Naive thymus-derived CD4-positive, alpha-beta T cell (primary cell): Measurements from ENCODE around the gene TRAIP. TPM values are rescaled to one million over a fixed set of nuclear protein-coding genes. Genes with fewer than 3 reads are reported as not detected.

Source experiments
- ATAC-seq: fragments of 150-1000 bp; cut with Tn5 transposase; 2 replicates; pipeline ENCODE4 v1.10.0; 2021; ENCODE audit warnings: mild to moderate bottlenecking, moderate library complexity
- CTCF ChIA-PET: fragments of 350-600 bp; sonication (Branson Sonifier 250); formaldehyde crosslinking; loops from one replicate; lab custom pipeline; 2021; ENCODE audit warnings: antibody characterized with exemption; lab: Charles Lee
- POLR2A ChIA-PET: fragments of 350-600 bp; sonication (Branson Sonifier 250); formaldehyde crosslinking; loops from one replicate; lab custom pipeline; 2021; ENCODE audit warnings: antibody characterized with exemption, inconsistent platforms; lab: Charles Lee
- DNase-seq, 9 donors: peaks; one replicate each; pipeline versions ENCODE4 v3.0.0 to v3.0.0-alpha.2; 2020 to 2022; ENCODE audit warnings: mixed read lengths in 1 of 9
- H3K27ac ChIP-seq: one replicate; pipeline ENCODE4 v1.7.0; 2013; ENCODE audit warnings: mild to moderate bottlenecking, low read depth, low read length, moderate library complexity
- H3K27me3 ChIP-seq, 2 donors: one replicate each; pipeline ENCODE4 v1.7.0; 2013; ENCODE audit warnings: low read length in 2 of 2, mild to moderate bottlenecking in 2 of 2, moderate library complexity in 2 of 2; ENCODE audit not compliant: control insufficient read depth in 2 of 2, insufficient read depth in 2 of 2
- H3K36me3 ChIP-seq, 3 experiments: 1 replicate in 2 of 3; 2 replicates in 1 of 3; pipeline ENCODE4 v1.7.0; 2013; ENCODE audit warnings: low read length in 3 of 3, mild to moderate bottlenecking in 3 of 3, moderate library complexity in 1 of 3; ENCODE audit not compliant: insufficient read depth in 3 of 3, control insufficient read depth in 2 of 3
- H3K4me1 ChIP-seq, 2 donors: one replicate each; pipeline ENCODE4 v1.7.0; 2013; ENCODE audit warnings: low read length in 2 of 2, mild to moderate bottlenecking in 2 of 2, moderate library complexity in 1 of 2; ENCODE audit not compliant: control insufficient read depth in 2 of 2, insufficient read depth in 2 of 2
- H3K4me3 ChIP-seq: 2 replicates; pipeline ENCODE4 v1.7.0; 2013; ENCODE audit warnings: mild to moderate bottlenecking, low read length
- H3K9me3 ChIP-seq, 3 experiments: 1 replicate in 2 of 3; 2 replicates in 1 of 3; pipeline ENCODE4 v1.7.0; 2013; ENCODE audit warnings: low read length in 3 of 3; ENCODE audit not compliant: control insufficient read depth in 2 of 3
- H3K27ac Mint-ChIP-seq, 9 donors: one replicate each; pipeline ENCODE4 v1.8.0; 2020 to 2022; ENCODE audit warnings: mixed read lengths in 9 of 9, mild to moderate bottlenecking in 8 of 9, moderate library complexity in 5 of 9, inconsistent platforms in 2 of 9
- H3K27me3 Mint-ChIP-seq, 5 donors: one replicate each; pipeline ENCODE4 v1.8.0; 2021 to 2022; ENCODE audit warnings: mixed read lengths in 5 of 5, mild to moderate bottlenecking in 1 of 5
- H3K36me3 Mint-ChIP-seq, 5 donors: one replicate each; pipeline ENCODE4 v1.8.0; 2020 to 2022; ENCODE audit warnings: mixed read lengths in 5 of 5, mild to moderate bottlenecking in 3 of 5, inconsistent platforms in 1 of 5
- H3K4me1 Mint-ChIP-seq, 7 donors: one replicate each; pipeline ENCODE4 v1.8.0; 2020 to 2022; ENCODE audit warnings: mixed read lengths in 7 of 7, mild to moderate bottlenecking in 3 of 7, inconsistent platforms in 1 of 7
- H3K4me3 Mint-ChIP-seq, 10 donors: one replicate each; pipeline ENCODE4 v1.8.0; 2020 to 2022; ENCODE audit warnings: mild to moderate bottlenecking in 10 of 10, mixed read lengths in 10 of 10, moderate library complexity in 6 of 10, inconsistent platforms in 2 of 10
- H3K9me3 Mint-ChIP-seq, 11 donors: one replicate each; pipeline ENCODE4 v1.8.0; 2020 to 2022; ENCODE audit warnings: mixed read lengths in 11 of 11, mild to moderate bottlenecking in 4 of 11, inconsistent platforms in 1 of 11, moderate library complexity in 1 of 11
- intact Hi-C, 2 donors: fragments of 100-400 bp; cut with micrococcal nuclease; formaldehyde crosslinking; loops; one replicate each; pipeline ENCODE4 v1.15.1; 2023
- polyA plus RNA-seq, 2 donors: library from polyadenylated mRNA; unstranded; fragments of 300-500 nt; fragmentation: Illumina TruSeq; gene quantifications; one replicate each; pipeline ENCODE4 v1.2.3, GENCODE V29; 2021
- total RNA-seq, 6 experiments: library from RNA in 5 of 6; stranded (reverse) in 5 of 6; gene quantifications; 1 replicate in 5 of 6; 2 replicates in 1 of 6; pipeline ENCODE4 v1.2.3 and lab custom pipeline; 2021 to 2026

Gene TRAIP
- total and polyA plus RNA-seq, 7 experiments from 2014 or later: 2.7 to 22.5 (median 5.5) TPM

DNA sequence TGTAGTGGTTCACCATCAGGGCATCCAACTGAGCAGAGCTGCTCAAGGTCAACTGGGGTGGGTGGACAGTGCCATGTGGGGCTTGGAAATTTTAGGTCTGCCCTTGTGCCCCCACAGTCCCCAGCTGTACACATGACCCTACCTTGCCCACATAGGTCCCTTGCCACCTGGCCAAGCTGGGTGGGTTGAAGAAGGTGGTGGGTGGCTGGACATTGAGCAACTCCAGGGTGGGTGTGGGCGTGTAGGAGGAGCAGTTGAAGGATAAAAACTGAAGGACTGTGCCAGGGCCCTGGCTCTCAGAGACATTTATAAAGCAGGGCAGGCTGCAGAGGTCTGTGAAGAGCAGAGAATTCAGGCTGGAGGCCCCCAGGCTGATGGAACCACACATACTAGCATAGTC, 57.3 kb downstream of the TRAIP start:
- Mint-ChIP-seq H3K9me3 (no peaks in the 10 kb centered on the region), H3K36me3 (peaks cover 0 to 2% (median 0%) of the 10 kb centered on the region in 5 donors), H3K4me1 (peaks cover 8 to 12% (median 10%) of the 10 kb centered on the region in 7 donors), H3K27ac (no peak overlapping the region), H3K27me3 (peaks cover 0 to 28% (median 0%) of the 10 kb centered on the region in 5 donors), H3K4me3 (no peak overlapping the region)
- Histone ChIP-seq H3K36me3 (peaks cover 0 to 3% (median 0%) of the 10 kb centered on the region in 3 experiments), H3K27ac (no peak overlapping the region), H3K27me3 (no peaks in the 10 kb centered on the region), H3K4me1 (peaks cover 0 to 5% of the 10 kb centered on the region in 2 donors), H3K9me3 (no peaks in the 10 kb centered on the region), H3K4me3 (no peak overlapping the region)
- ATAC-seq (no peak), DNase-seq (no peak)
- intact Hi-C loops: no loop called here
- CTCF ChIA-PET: interaction anchor here (12.8 kb wide), 1 partner anchor 40 kb away, joined by 181 read pairs; no protein-coding TSS in a partner anchor
- POLR2A ChIA-PET: interaction anchor here (5.4 kb wide), 1 partner anchor 40 kb away, joined by 59 read pairs; no protein-coding TSS in a partner anchor

DNA sequence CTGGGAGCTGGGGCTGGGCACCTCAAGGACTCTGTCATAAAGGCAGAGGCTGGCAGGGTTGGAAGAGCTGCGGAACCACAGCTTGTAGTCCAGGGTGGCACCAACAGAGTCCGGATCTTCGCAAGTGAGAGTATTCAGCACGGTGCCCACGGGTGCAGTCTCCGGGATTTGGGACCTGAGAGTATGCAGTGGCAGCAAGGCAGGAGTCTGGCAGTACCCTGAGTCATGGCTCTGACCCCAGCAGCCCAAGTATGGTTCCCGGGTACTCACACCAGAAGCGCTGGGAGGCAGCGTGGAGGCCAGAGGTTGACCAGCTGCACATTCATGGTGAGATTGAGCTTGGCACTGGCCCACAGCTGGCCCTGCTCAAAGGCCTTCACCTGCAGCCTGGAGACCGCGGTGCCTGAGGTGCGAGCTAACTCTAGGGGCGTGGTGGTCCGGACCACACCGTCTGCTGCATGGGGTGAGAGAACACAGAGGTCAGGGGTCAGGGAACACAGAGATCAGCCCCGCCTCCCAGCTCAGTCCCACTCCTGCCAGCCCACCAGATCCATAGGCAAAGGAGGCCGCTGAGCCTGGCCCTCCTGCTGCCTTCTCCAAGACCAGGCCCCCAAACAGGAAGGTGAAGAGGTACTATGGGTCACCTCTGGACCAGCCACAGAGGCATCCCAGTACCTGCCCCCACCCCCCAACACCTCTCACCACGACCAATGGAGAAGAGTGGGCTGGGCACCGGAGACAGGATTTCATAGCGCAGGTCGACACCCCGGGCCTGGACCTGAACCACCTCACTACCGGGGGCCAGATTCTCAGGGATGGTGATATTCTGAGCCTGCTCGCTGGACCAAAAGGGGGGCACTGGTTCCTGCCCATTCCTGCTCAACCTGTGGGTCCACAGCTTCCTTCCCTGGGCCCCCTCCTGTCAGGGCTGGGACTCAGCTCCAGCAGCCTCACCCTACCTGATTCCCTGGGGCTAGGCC, 61.1 kb downstream of the TRAIP start:
- Histone ChIP-seq H3K27me3 (no peaks in the 10 kb centered on the region), H3K4me3 (no peak overlapping the region), H3K27ac (no peak overlapping the region), H3K9me3 (no peaks in the 10 kb centered on the region), H3K36me3 (no peaks in the 10 kb centered on the region), H3K4me1 (no peaks in the 10 kb centered on the region)
- Mint-ChIP-seq H3K36me3 (no peaks in the 10 kb centered on the region), H3K4me1 (peaks cover 0 to 4% (median 2%) of the 10 kb centered on the region in 7 donors), H3K9me3 (no peaks in the 10 kb centered on the region), H3K4me3 (no peak overlapping the region), H3K27me3 (peaks cover 0 to 13% (median 0%) of the 10 kb centered on the region in 5 donors), H3K27ac (peak overlapping the region in 1 of 9 donors; percentile 27)
- CTCF ChIA-PET: interaction anchor here (1.6 to 1.8 kb wide), 2 partner anchors 8 to 44 kb away, joined by 4 to 5 read pairs; partner anchors contain the start of gene INKA1
- no peak for ATAC-seq
- POLR2A ChIA-PET: no interaction called here
- no peak for DNase-seq
- intact Hi-C loops: no loop called here

DNA sequence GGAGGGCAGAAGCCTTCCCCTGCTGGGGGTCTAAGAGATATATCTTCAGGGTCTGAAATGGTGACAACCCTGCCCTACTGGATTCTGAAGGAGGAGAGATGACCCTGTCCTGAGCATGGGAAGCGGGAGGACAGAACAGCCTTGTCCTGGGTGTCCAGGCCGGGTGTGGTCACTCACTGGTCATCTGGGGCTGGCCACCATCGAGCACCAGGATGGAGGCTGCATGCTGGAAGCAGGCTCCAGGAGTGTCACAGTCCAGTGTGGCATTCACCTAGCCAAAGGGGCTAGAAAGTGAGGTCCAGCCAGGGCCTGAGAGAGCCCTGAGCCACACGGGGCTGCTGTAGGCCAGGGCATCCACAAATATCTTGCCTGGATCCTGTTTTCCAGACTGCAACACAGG, 61.9 kb downstream of the TRAIP start:
- H3K4me3 Mint-ChIP-seq: no peak overlapping the region

DNA sequence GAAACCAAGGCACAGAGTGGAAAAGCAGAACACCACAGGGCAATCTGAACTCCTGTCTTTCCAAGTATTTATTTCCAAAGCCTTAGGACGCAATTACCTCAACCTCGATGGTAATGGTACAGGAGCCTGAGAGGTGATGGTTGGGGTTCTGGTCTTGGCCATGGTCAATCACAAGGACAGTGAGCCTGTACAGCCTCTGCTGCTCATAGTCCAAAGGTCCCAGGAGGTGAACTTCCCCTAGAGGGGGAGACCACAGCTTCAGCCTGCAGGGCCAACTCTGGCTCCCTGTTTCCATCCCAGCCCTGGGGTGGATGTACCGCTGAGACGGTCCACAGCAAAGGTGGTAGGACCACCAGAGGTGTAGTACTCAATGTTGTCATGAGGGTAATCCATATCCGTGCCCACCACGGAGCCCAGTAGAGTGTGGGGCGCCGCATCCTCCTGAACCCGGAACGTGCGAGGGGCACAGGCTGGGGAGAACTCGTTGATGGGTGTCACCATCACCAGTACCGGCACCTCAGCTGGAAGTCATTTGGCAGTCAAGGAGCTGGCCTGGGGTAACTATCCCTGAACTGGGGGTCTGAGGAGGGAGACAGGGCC, 62.8 kb downstream of the TRAIP start:
- ChIA-PET CTCF (no interaction called here), POLR2A (no interaction called here)
- ATAC-seq (no peak), DNase-seq (no peak)
- intact Hi-C loops: no loop called here
- Mint-ChIP-seq H3K9me3 (peaks cover 0 to 4% (median 0%) of the 10 kb centered on the region in 11 donors), H3K36me3 (no peaks in the 10 kb centered on the region), H3K4me3 (no peak overlapping the region), H3K27me3 (peaks cover 0 to 13% (median 0%) of the 10 kb centered on the region in 5 donors), H3K27ac (no peak overlapping the region), H3K4me1 (peaks cover 0 to 8% (median 8%) of the 10 kb centered on the region in 7 donors)
- Histone ChIP-seq H3K4me3 (no peak overlapping the region), H3K4me1 (no peaks in the 10 kb centered on the region), H3K9me3 (no peaks in the 10 kb centered on the region), H3K27me3 (no peaks in the 10 kb centered on the region), H3K27ac (no peak overlapping the region), H3K36me3 (no peaks in the 10 kb centered on the region)

More for the DNA sequence above, 61.9 kb downstream of the TRAIP start:
- no peaks in the 10 kb centered on the region for H3K36me3 Mint-ChIP-seq
- ChIA-PET CTCF (interaction anchor here (1.6 to 1.8 kb wide), 2 partner anchors 9 to 45 kb away, joined by 4 to 5 read pairs; partner anchors contain the start of gene INKA1), POLR2A (interaction anchor here (0.6 kb wide), 1 partner anchor 282 kb away, joined by 4 read pairs; no protein-coding TSS in a partner anchor)
- peaks cover 0 to 4% (median 0%) of the 10 kb centered on the region in 11 donors for H3K9me3 Mint-ChIP-seq
- no peak for ATAC-seq
- no peaks in the 10 kb centered on the region for H3K27me3 ChIP-seq
- H3K27me3 Mint-ChIP-seq: peaks cover 0 to 16% (median 0%) of the 10 kb centered on the region in 5 donors
- no peak overlapping the region for H3K4me3 ChIP-seq
- DNase-seq: no peak
- H3K4me1 Mint-ChIP-seq: peaks cover 0 to 8% (median 7%) of the 10 kb centered on the region in 7 donors
- H3K4me1 ChIP-seq: no peaks in the 10 kb centered on the region
- H3K27ac ChIP-seq: no peak overlapping the region
- H3K36me3 ChIP-seq: no peaks in the 10 kb centered on the region
- H3K27ac Mint-ChIP-seq: no peak overlapping the region
- intact Hi-C loops: no loop called here
- no peaks in the 10 kb centered on the region for H3K9me3 ChIP-seq

DNA sequence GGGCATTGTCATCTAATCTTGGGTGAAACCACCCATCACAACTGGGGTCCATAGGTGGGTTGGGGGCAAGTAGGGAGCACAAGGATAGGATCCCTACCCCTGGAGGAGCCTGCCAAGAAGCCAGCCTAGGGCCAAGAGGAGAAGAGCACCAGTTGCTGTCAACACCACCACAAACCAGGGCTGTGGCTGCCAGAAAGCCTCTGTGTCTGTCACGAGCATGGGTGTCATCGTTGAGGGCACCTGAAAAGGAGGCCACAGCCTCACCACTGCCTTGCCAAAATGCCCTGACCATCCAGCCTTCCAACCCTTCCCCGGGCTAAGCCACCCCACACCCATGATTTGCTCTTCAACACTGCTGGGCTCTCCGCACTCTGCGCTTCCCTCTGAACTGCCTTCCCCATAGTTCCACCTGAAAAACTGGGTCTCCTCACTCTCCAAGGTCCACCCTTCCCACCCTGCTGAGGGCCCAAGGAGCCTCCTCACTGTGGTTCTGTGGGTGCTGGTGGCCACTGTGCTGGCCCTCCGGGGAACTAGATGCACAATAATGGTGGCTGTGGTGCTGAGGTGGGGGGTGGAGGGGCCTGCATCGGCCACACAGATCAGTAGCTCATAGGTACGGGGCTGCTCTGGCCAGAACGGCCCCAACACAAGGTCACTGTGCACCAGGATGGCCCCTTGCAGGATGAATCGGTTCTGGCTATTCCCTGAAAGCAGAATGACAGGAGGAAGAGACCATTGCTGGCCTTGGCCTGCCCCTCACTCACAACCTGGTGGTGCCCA, 63.8 kb downstream of the TRAIP start:
- ATAC-seq (no peak), DNase-seq (no peak)
- no peak overlapping the region for H3K27ac ChIP-seq
- POLR2A ChIA-PET: no interaction called here
- H3K4me1 ChIP-seq: no peaks in the 10 kb centered on the region
- CTCF ChIA-PET: no interaction called here
- Mint-ChIP-seq H3K27me3 (peaks cover 0 to 14% (median 0%) of the 10 kb centered on the region in 5 donors), H3K27ac (no peak overlapping the region), H3K36me3 (no peaks in the 10 kb centered on the region), H3K4me1 (peaks cover 0 to 10% (median 8%) of the 10 kb centered on the region in 7 donors), H3K9me3 (peaks cover 0 to 4% (median 0%) of the 10 kb centered on the region in 11 donors), H3K4me3 (no peak overlapping the region)
- no peaks in the 10 kb centered on the region for H3K27me3 ChIP-seq
- intact Hi-C loops: no loop called here
- H3K9me3 ChIP-seq: no peaks in the 10 kb centered on the region
- H3K4me3 ChIP-seq: no peak overlapping the region
- no peaks in the 10 kb centered on the region for H3K36me3 ChIP-seq

DNA sequence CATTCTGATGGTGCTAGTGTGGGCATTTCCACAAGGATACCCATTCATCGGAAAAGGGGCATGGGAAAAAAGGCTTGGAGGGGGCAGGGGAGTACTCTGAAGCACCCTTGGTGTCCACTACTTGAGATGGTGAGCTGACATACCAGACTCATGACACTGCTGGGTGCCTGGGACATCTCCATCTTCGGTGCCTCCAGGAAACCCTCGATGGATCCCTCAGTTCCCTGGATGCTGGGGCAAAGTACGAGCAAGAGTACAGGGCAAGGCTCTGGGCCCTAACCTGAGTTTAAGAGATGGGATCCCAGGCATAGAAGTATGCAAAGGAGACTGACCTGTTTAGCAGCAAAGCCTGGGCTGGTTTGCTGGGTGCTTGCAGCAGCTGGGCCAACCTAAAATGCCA, 64.8 kb downstream of the TRAIP start:
- Histone ChIP-seq H3K27me3 (no peaks in the 10 kb centered on the region), H3K4me1 (peaks cover 0 to 5% of the 10 kb centered on the region in 2 donors), H3K27ac (no peak overlapping the region), H3K36me3 (no peaks in the 10 kb centered on the region), H3K4me3 (no peak overlapping the region), H3K9me3 (no peaks in the 10 kb centered on the region)
- Mint-ChIP-seq H3K27ac (no peak overlapping the region), H3K4me3 (no peak overlapping the region), H3K4me1 (peaks cover 4 to 16% (median 13%) of the 10 kb centered on the region in 7 donors), H3K36me3 (no peaks in the 10 kb centered on the region), H3K27me3 (peaks cover 0 to 8% (median 0%) of the 10 kb centered on the region in 5 donors), H3K9me3 (peaks cover 0 to 4% (median 0%) of the 10 kb centered on the region in 11 donors)
- no peak for DNase-seq
- intact Hi-C loops: no loop called here
- CTCF ChIA-PET: no interaction called here
- POLR2A ChIA-PET: no interaction called here
- no peak for ATAC-seq
